Measurements from ENCODE around the gene DAZ2. TPM values are rescaled to one million over a fixed set of nuclear protein-coding genes. Genes with fewer than 3 reads are reported as not detected.
"Not testable (repeated sequence)": the region's sequence is repeated elsewhere in the genome, so short reads cannot be mapped to it uniquely, and the experiment has no call there.

Gene DAZ2, protein sequence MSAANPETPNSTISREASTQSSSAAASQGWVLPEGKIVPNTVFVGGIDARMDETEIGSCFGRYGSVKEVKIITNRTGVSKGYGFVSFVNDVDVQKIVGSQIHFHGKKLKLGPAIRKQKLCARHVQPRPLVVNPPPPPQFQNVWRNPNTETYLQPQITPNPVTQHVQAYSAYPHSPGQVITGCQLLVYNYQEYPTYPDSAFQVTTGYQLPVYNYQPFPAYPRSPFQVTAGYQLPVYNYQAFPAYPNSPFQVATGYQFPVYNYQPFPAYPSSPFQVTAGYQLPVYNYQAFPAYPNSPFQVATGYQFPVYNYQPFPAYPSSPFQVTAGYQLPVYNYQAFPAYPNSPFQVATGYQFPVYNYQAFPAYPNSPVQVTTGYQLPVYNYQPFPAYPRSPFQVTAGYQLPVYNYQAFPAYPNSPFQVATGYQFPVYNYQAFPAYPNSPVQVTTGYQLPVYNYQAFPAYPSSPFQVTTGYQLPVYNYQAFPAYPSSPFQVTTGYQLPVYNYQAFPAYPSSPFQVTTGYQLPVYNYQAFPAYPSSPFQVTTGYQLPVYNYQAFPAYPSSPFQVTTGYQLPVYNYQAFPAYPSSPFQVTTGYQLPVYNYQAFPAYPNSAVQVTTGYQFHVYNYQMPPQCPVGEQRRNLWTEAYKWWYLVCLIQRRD
- total RNA-seq (2021; fragmentation: NEBNext Ultra II Directional; extraction: Animal tissue kit (Norgen Biotek cat#: 25700)) (not detected in 2 replicates), polyA plus RNA-seq (2011; rRNA removed) (not detected in 2 replicates), polyA minus RNA-seq (2011; rRNA and poly(A)+ RNA removed) (not detected in 2 replicates)
- not detected for polyA plus RNA-seq (2011; cell fraction: cytosol; rRNA removed)
- not detected for polyA plus RNA-seq (2011; cell fraction: nucleus; rRNA removed)
- not detected in 4 replicates for polyA plus RNA-seq (2012, experiment 1 of 2)
- polyA plus RNA-seq (2012, experiment 2 of 2), result not detected
- not detected for polyA plus RNA-seq (2013, experiment 1 of 2)
- polyA plus RNA-seq (2013, experiment 2 of 2), result not detected
- not detected for polyA minus RNA-seq (2011; cell fraction: cytosol; rRNA and poly(A)+ RNA removed)
- polyA minus RNA-seq (2011; cell fraction: nucleus; rRNA and poly(A)+ RNA removed), result not detected
- long read RNA-seq, experiment 1, result 0 reads
- long read RNA-seq, experiment 2, result 0 reads

GRCh38 chrY:23219233-23219632, at the start of gene DAZ2:
DAZ2 (plus strand) TSS chrY:23219533; CDS start chrY:23219741, 208 bp downstream.
- H3K4ac ChIP-seq (replicated peaks; ENCODE audit: insufficient read length, low read depth, low read length); H3K79me2 ChIP-seq (ENCODE audit: control insufficient read depth in 1 of 2, insufficient read depth in 2 of 2, low read length in 2 of 2); H2BK5ac ChIP-seq (ENCODE audit: low read depth, low read length); H4K91ac ChIP-seq (replicated peaks; ENCODE audit: insufficient read length, low read length); H2AFZ ChIP-seq (ENCODE audit: low read length); H2BK12ac ChIP-seq (ENCODE audit: low read depth, low read length); H3K56ac ChIP-seq (replicated peaks; ENCODE audit: insufficient read length, low read depth, low read length); H2AK5ac ChIP-seq (ENCODE audit: low read depth, low read length); H3K27me3 ChIP-seq (replicated peaks in 1 of 4; ENCODE audit: control insufficient read depth in 3 of 4, extremely low read depth in 1 of 4, insufficient read depth in 3 of 4, low read length in 3 of 4); H4K20me1 ChIP-seq (replicated peaks in 1 of 2; ENCODE audit: control insufficient read depth in 1 of 2, insufficient read depth in 2 of 2, low read length in 2 of 2); H3K23ac ChIP-seq (ENCODE audit: insufficient read length); H3K79me1 ChIP-seq (ENCODE audit: low read depth, low read length); H3K18ac ChIP-seq (ENCODE audit: extremely low read depth, low read length); H2BK15ac ChIP-seq (ENCODE audit: low read length); H3K9me3 ChIP-seq (ENCODE audit: insufficient read depth in 2 of 2, low read depth in 1 of 2, low read length in 1 of 2); H2BK120ac ChIP-seq (replicated peaks; ENCODE audit: low read depth, low read length); H4K5ac ChIP-seq (ENCODE audit: insufficient read length, low read depth, low read length); FAIRE-seq; H3K4me3 ChIP-seq (ENCODE audit: extremely low read depth in 1 of 4, insufficient read depth in 2 of 4, low read depth in 3 of 4, low read length in 4 of 4); DNase-seq (ENCODE audit: low read depth in 1 of 2, low spot score in 2 of 2); H3K4me2 ChIP-seq (ENCODE audit: insufficient read depth in 1 of 2, low read depth in 2 of 2, low read length in 2 of 2); H3K9ac ChIP-seq (replicated peaks in 1 of 4; ENCODE audit: extremely low read depth in 1 of 4, low read depth in 3 of 4, low read length in 3 of 4); H3K36me3 ChIP-seq (ENCODE audit: control insufficient read depth in 2 of 4, insufficient read depth in 4 of 4, low read length in 3 of 4); POLR2A ChIA-PET (ENCODE audit: partially characterized antibody); H3K27ac ChIP-seq (ENCODE audit: low read depth, low read length); H2BK20ac ChIP-seq (ENCODE audit: low read length); H3K14ac ChIP-seq (ENCODE audit: insufficient read length); H3K23me2 ChIP-seq (ENCODE audit: low read depth, low read length); H4K8ac ChIP-seq (ENCODE audit: extremely low read depth, insufficient read depth, low read length); CTCF ChIA-PET (ENCODE audit: partially characterized antibody); H3K4me1 ChIP-seq (replicated peaks in 1 of 4; ENCODE audit: control insufficient read depth in 3 of 4, insufficient read depth in 4 of 4, low read length in 3 of 4): not testable (repeated sequence)
- WGBS, 2 experiments (ENCODE audit: extremely low coverage in 1 of 2, insufficient coverage in 1 of 2, insufficient read length in 1 of 2, insufficient replicate concordance in 2 of 2, low coverage in 1 of 2, low lambda C conversion rate in 2 of 2, missing lambda C conversion rate in 1 of 2), result no CpG with 5 or more reads among the region's 23 CpGs
